NCI-H2227 (cell line): ENCODE data around the gene MEGF8.

Source experiments
- DNase-seq: peaks from one replicate; lab custom pipeline; 2025; ENCODE audit not compliant: unreplicated experiment; lab: John Stamatoyannopoulos, UW

The MEGF8 gene

GRCh38 chr19:42325308-42325895 is at the start of gene MEGF8:
TSS of gene MEGF8 (plus strand) at chr19:42325635. CDS start at chr19:42326244, 609 bp downstream.
- peak; percentile 100 for DNase-seq

GRCh38 chr19:42276284-42276683 is 49.2 kb upstream of the MEGF8 start:
- DNase-seq = no peak

GRCh38 chr19:42276821-42277220 is 48.6 kb upstream of the MEGF8 start:
- DNase-seq = no peak

GRCh38 chr19:42277821-42278451 is 47.5 kb upstream of the MEGF8 start:
- no peak for DNase-seq

GRCh38 chr19:42278452-42279154 is 46.8 kb upstream of the MEGF8 start:
- no peak for DNase-seq

- no peak for DNase-seq
Observed at GRCh38 chr19:42279155-42279901, 46.1 kb upstream of the MEGF8 start.

- DNase-seq = peak; percentile 98
Observed at GRCh38 chr19:42279902-42280814, 45.3 kb upstream of the MEGF8 start.

GRCh38 chr19:42280815-42281145 is 44.7 kb upstream of the MEGF8 start:
- peak; percentile 91 for DNase-seq

GRCh38 chr19:42281146-42281826 is 44.1 kb upstream of the MEGF8 start:
- DNase-seq = peak; percentile 87

- DNase-seq = peak; percentile 87
Observed at GRCh38 chr19:42281827-42282762, 43.3 kb upstream of the MEGF8 start.

- DNase-seq = no peak
Observed at GRCh38 chr19:42282819-42283187, 42.6 kb upstream of the MEGF8 start.

- DNase-seq = peak; percentile 100
Observed at GRCh38 chr19:42283188-42284065, 42.0 kb upstream of the MEGF8 start.

GRCh38 chr19:42284066-42284501 is 41.4 kb upstream of the MEGF8 start:
- peak; percentile 95 for DNase-seq

GRCh38 chr19:42284591-42285341 is 40.7 kb upstream of the MEGF8 start:
- DNase-seq = peak; percentile 79

GRCh38 chr19:42285541-42285941 is 39.9 kb upstream of the MEGF8 start:
- DNase-seq = no peak

- no peak for DNase-seq
Observed at GRCh38 chr19:42285988-42286348, 39.5 kb upstream of the MEGF8 start.

GRCh38 chr19:42286349-42287016 is 39.0 kb upstream of the MEGF8 start:
- peak; percentile 77 for DNase-seq
